ENCODE measurements around the gene SLC26A1. TPM values are rescaled to one million over a fixed set of nuclear protein-coding genes. Genes with fewer than 3 reads are reported as not detected.
A peak's percentile ranks its signal among the peaks of the same experiment; 100 is the strongest.

Gene SLC26A1
- total and polyA plus RNA-seq, 2 donors (not counting 3 experiments of a cell fraction or from before 2014, with no cell fraction given) = 0.10 TPM; not detected in 1

- ChIA-PET CTCF (no interaction called here), POLR2A (no interaction called here)
- H3K9ac ChIP-seq (replicated peaks; ENCODE audit: extremely low read depth, insufficient read depth, low read length) = no peak overlapping the region
- FAIRE-seq (no peak), DNase-seq (ENCODE audit: low read depth, low spot score) (no peak)
- H3K27ac ChIP-seq (ENCODE audit: insufficient read depth, low read depth, low read length) = no peak overlapping the region
- no peak for TF ChIP-seq POLR2AphosphoS5 (IDR thresholded peaks at IDR 0.05; ENCODE audit: insufficient read depth, low read depth, low read length)
- TF ChIP-seq EZH2 (IDR thresholded peaks at IDR 0.05; ENCODE audit: borderline replicate concordance, low read depth, low read length, severe bottlenecking) = no peak
- TF ChIP-seq GATA2 (IDR thresholded peaks at IDR 0.05; ENCODE audit: insufficient read depth, insufficient read length, low read depth, low read length) = no peak
- H2AFZ ChIP-seq (ENCODE audit: low read depth, low read length) = no peak overlapping the region
- H3K9me1 ChIP-seq (replicated peaks; ENCODE audit: control insufficient read depth, extremely low read depth, insufficient read depth, low read length) = no peaks in the 10 kb centered on the region
- no peaks in the 10 kb centered on the region for H3K4me1 ChIP-seq (ENCODE audit: control insufficient read depth, extremely low read depth, insufficient read depth, low read length)
- peaks cover 30 to 38% of the 10 kb centered on the region in 2 experiments for H3K27me3 ChIP-seq (ENCODE audit: control insufficient read depth in 2 of 2, insufficient read depth in 2 of 2, low read length in 2 of 2)
- H3K36me3 ChIP-seq (ENCODE audit: control insufficient read depth in 2 of 2, extremely low read depth in 1 of 2, insufficient read depth in 2 of 2, low read length in 2 of 2) = no peaks in the 10 kb centered on the region
- H4K20me1 ChIP-seq (replicated peaks; ENCODE audit: control insufficient read depth, extremely low read depth, insufficient read depth, low read length) = no peaks in the 10 kb centered on the region
- BruUV-seq (replicated peaks) = no TSS peak
- H3K9me3 ChIP-seq (replicated peaks; ENCODE audit: control insufficient read depth, insufficient read depth, low read length) = no peaks in the 10 kb centered on the region
- H3K4me2 ChIP-seq (ENCODE audit: insufficient read depth, low read length) = no peak overlapping the region
- dilution Hi-C loops (cut with MboI; ENCODE audit: extremely low pct_ligation_motif_present, low sequenced_read_pairs) = no loop called here
- intact Hi-C loops (cut with micrococcal nuclease) = no loop called here
- H3K79me2 ChIP-seq (ENCODE audit: control insufficient read depth, insufficient read depth, low read length) = no peaks in the 10 kb centered on the region
- no peak overlapping the region for H3K4me3 ChIP-seq (replicated peaks in 1 of 3; ENCODE audit: insufficient read depth in 1 of 3, low read depth in 1 of 3, low read length in 3 of 3)
Measured at GRCh38 chr4:998096-998691, 5.0 kb upstream of the SLC26A1 start.

DNA sequence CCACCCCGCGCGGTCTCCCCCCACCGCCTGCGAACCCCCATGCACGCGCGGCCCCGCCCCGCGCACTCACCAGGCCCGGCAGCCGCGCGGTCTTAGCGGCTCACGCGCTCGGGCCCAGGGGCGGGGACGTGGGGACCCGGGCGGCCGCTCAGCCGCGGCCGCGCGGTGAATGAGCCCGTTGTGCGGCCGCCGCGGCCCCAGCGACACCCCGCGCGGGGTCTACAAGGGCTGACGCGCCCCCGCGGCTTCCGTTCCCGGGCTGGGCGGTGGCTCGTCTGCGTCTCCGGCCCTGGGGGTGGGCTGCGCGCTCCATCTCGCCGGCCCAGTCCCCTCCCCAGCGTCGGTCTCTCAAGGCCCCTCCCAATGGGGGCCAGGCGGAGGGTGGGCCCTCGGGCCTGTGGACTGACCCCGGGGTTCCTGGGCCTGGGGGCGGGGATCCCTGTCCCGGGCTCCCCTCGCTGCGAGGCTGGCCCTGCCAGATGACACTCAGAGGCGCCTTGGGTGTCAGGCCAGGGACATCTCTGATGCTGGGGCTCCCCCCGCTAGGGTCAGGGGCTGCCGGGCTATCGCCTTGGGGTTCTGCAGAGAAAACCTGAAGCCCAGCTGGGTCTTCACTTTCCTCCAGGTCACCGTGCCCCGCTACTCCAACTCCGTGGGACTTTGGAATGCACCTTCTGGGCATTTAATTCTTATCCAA, 4.3 kb upstream of the SLC26A1 start:
- dilution Hi-C loops (cut with MboI; ENCODE audit: extremely low pct_ligation_motif_present, low sequenced_read_pairs) = no loop called here
- DNase-seq (ENCODE audit: low read depth, low spot score) (no peak), FAIRE-seq (no peak)
- H3K9me1 ChIP-seq (replicated peaks; ENCODE audit: control insufficient read depth, extremely low read depth, insufficient read depth, low read length) = no peaks in the 10 kb centered on the region
- TF ChIP-seq EZH2 (IDR thresholded peaks at IDR 0.05; ENCODE audit: borderline replicate concordance, low read depth, low read length, severe bottlenecking) (peak; percentile 96), FOS (IDR thresholded peaks at IDR 0.05; ENCODE audit: borderline replicate concordance, insufficient read depth, low read length) (no peak), JUN (IDR thresholded peaks at IDR 0.05; ENCODE audit: borderline replicate concordance, insufficient read depth, insufficient read length, low read depth) (no peak), MYC (IDR thresholded peaks at IDR 0.05; ENCODE audit: low read depth, low read length) (no peak), CTCF (IDR thresholded peaks at IDR 0.05; ENCODE audit: extremely low read depth in 1 of 2, insufficient read depth in 1 of 2, low read depth in 1 of 2, low read length in 2 of 2) (no peak)
- TF ChIP-seq, protein P1, sequence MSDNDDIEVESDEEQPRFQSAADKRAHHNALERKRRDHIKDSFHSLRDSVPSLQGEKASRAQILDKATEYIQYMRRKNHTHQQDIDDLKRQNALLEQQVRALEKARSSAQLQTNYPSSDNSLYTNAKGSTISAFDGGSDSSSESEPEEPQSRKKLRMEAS (IDR thresholded peaks at IDR 0.05; ENCODE audit: insufficient read depth, insufficient read length) = no peak
- POLR2A ChIA-PET = no interaction called here
- no peak overlapping the region for H2AFZ ChIP-seq (ENCODE audit: low read depth, low read length)
- H4K20me1 ChIP-seq (replicated peaks; ENCODE audit: control insufficient read depth, extremely low read depth, insufficient read depth, low read length) = no peaks in the 10 kb centered on the region
- CTCF ChIA-PET = no interaction called here
- H3K27me3 ChIP-seq (ENCODE audit: control insufficient read depth in 2 of 2, insufficient read depth in 2 of 2, low read length in 2 of 2) = peaks cover 28 to 33% of the 10 kb centered on the region in 2 experiments
- H3K4me1 ChIP-seq (ENCODE audit: control insufficient read depth, extremely low read depth, insufficient read depth, low read length) = peaks cover 3% of the 10 kb centered on the region
- H3K4me2 ChIP-seq (ENCODE audit: insufficient read depth, low read length) = no peak overlapping the region
- no peak overlapping the region for H3K27ac ChIP-seq (ENCODE audit: insufficient read depth, low read depth, low read length)
- no peak overlapping the region for H3K9ac ChIP-seq (replicated peaks; ENCODE audit: extremely low read depth, insufficient read depth, low read length)
- H3K79me2 ChIP-seq (ENCODE audit: control insufficient read depth, insufficient read depth, low read length) = no peaks in the 10 kb centered on the region
- intact Hi-C loops (cut with micrococcal nuclease) = no loop called here
- no peaks in the 10 kb centered on the region for H3K9me3 ChIP-seq (replicated peaks; ENCODE audit: control insufficient read depth, insufficient read depth, low read length)
- H3K36me3 ChIP-seq (ENCODE audit: control insufficient read depth in 2 of 2, extremely low read depth in 1 of 2, insufficient read depth in 2 of 2, low read length in 2 of 2) = no peaks in the 10 kb centered on the region
- no peak overlapping the region for H3K4me3 ChIP-seq (replicated peaks in 1 of 3; ENCODE audit: insufficient read depth in 1 of 3, low read depth in 1 of 3, low read length in 3 of 3)
- BruUV-seq (replicated peaks) = no TSS peak

Measured in endothelial cell of umbilical vein (primary cell).